ENCODE results near the gene LELP1. TPM values are rescaled to one million over a fixed set of nuclear protein-coding genes. Genes with fewer than 3 reads are reported as not detected.

The LELP1 gene
- total RNA-seq, 2 experiments from 2014 or later, result not detected

DNA sequence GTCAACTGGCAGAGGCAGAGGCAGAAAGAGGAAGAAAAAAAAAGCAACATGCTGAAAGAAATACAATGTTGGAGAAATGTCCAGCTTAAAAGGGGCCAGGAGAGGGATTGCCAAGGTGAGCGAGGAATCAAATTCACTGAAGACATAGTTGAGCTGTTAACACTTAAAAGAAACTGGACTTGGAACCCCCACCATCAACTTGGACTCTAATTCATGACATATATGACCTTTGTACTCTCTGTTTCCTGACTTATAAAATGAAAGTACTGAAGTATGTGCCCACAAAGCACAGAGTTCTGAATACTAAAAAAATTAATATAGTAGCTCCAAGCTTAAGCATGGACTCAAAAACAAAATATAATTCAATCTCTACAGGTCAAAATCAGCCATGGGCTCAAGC lies 30.2 kb downstream of the LELP1 start:
- Mint-ChIP-seq H3K4me1 (no peaks in the 10 kb centered on the region), H3K27ac (no peak overlapping the region), H3K27me3 (peaks cover 11% of the 10 kb centered on the region), H3K36me3 (ENCODE audit: low read depth) (no peaks in the 10 kb centered on the region), H3K4me3 (no peak overlapping the region), H3K9me3 (no peaks in the 10 kb centered on the region)
- ChIA-PET CTCF (interaction anchor here (1.4 kb wide), 1 partner anchor 13 kb away, joined by 4 read pairs; no protein-coding TSS in a partner anchor), POLR2A (no interaction called here)
- no peak for DNase-seq

DNA sequence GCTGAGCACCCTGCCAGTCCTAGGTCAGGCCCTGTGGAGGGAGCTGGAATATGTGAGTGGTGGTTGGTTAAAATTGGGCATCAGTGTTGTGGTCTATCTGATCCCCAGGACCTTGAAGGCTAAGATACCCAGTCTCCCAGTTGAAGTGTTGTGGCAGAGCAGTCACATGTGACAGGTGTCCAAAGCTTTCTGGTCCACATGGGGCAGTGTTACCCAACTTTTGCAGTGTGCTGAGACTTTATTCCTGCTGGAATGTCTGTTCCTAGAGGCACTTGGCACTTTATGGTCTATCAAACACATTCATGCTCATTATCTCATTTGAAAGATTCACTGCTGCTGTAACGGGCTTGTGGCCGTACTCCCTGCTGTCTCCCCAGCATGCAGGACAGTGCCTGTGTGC lies 35.3 kb downstream of the LELP1 start:
- ChIA-PET POLR2A (no interaction called here), CTCF (interaction anchor here (0.6 to 1.6 kb wide), 4 partner anchors 9 to 585 kb away, joined by 3 to 6 read pairs (median 3); no protein-coding TSS in a partner anchor)
- DNase-seq, result no peak
- Mint-ChIP-seq H3K27ac (no peak overlapping the region), H3K27me3 (peaks cover 11% of the 10 kb centered on the region), H3K36me3 (ENCODE audit: low read depth) (no peaks in the 10 kb centered on the region), H3K9me3 (no peaks in the 10 kb centered on the region), H3K4me1 (no peaks in the 10 kb centered on the region), H3K4me3 (no peak overlapping the region)

DNA sequence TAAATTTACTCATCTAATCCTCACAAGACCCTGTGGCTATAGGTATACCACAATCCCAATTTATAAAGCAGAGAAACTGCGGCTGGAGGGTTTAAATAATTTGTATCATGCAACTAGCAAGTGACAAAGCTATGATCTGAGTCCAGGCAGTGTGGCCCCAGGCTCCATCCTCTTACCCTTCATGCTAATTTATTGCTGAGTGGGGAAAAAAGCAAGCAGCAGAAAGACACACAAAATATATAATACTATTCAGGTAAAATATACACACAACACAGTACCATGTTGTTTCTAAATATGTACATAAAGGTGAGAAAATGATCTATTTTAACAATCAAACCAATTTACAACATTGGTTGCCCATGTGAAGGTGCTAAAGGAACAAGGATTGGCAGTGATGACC lies 38.9 kb downstream of the LELP1 start:
- Mint-ChIP-seq H3K36me3 (ENCODE audit: low read depth) (no peaks in the 10 kb centered on the region), H3K27me3 (peaks cover 8% of the 10 kb centered on the region), H3K4me1 (no peaks in the 10 kb centered on the region), H3K9me3 (no peaks in the 10 kb centered on the region), H3K4me3 (no peak overlapping the region), H3K27ac (no peak overlapping the region)
- DNase-seq, result no peak
- CTCF ChIA-PET, result no interaction called here
- POLR2A ChIA-PET, result no interaction called here

DNA sequence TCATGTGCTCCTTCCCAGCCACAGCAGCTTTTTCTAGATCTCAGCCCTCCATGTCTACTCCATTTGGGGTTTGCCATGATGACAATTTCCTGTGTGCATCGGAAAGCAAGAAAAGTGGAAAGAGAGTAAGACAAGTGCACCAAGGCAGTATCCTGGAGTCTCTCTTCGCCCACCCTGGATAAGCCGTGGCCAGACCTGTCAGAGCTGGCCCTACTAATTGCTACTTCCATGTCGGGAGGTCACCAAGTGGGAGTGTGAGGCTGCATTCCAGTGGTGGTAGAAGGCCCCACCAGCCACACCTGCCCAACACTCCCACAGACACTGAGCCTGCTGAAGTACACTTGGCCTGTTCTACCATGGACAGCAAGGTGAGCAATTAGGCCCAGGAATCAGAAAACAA lies 42.2 kb downstream of the LELP1 start:
- no peak overlapping the region for H3K4me3 Mint-ChIP-seq
- H3K27me3 Mint-ChIP-seq, result peaks cover 9% of the 10 kb centered on the region
- H3K4me1 Mint-ChIP-seq, result no peaks in the 10 kb centered on the region
- DNase-seq, result no peak
- H3K36me3 Mint-ChIP-seq (ENCODE audit: low read depth), result no peaks in the 10 kb centered on the region
- H3K9me3 Mint-ChIP-seq, result no peaks in the 10 kb centered on the region
- ChIA-PET CTCF (no interaction called here), POLR2A (no interaction called here)
- H3K27ac Mint-ChIP-seq, result no peak overlapping the region

DNA sequence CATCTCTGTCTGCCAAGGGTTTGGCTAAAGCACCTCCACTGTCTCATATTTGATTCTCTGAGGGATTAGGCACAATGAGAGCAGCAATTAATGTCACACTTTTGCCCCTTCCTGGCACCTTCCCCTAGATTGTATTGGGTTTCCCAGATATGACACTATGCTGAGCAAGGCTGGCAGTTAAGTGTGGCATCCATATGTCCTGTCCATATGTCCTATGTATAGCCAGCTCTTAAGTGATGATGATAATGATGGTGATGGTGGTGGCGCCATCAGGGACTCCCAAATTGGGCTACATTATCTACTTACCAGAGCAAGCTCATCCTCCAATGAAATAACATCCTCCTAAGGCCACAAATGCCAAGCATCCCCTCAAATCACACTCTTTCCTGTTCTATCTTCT lies 42.8 kb downstream of the LELP1 start:
- Mint-ChIP-seq H3K36me3 (ENCODE audit: low read depth) (no peaks in the 10 kb centered on the region), H3K27ac (no peak overlapping the region), H3K9me3 (peaks cover 3% of the 10 kb centered on the region), H3K4me1 (no peaks in the 10 kb centered on the region), H3K4me3 (no peak overlapping the region), H3K27me3 (peaks cover 14% of the 10 kb centered on the region)
- ChIA-PET CTCF (interaction anchor here (1.7 kb wide), 1 partner anchor 12 kb away, joined by 4 read pairs; no protein-coding TSS in a partner anchor), POLR2A (no interaction called here)
- DNase-seq, result no peak

DNA sequence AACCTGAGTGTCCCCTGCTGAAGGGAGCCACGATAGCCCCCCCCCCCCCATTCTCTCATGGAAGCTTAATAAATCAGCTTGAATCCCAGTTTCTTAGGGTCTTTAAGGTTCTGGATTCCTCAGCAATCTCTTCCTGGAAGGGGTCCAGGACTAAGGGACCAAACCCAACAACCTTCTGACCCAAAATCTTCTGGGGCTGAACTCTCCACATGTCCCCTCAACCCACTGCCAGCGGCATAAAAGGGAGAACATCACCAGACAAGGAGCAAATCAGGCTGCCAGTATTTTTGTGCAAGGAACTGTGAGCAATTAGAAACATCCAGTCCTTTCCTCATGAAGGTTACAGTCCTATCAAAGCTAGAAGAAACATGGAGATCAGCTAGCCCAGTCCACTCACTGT lies 43.6 kb downstream of the LELP1 start:
- Mint-ChIP-seq H3K4me3 (no peak overlapping the region), H3K27me3 (peaks cover 16% of the 10 kb centered on the region), H3K27ac (no peak overlapping the region), H3K9me3 (peaks cover 4% of the 10 kb centered on the region), H3K36me3 (ENCODE audit: low read depth) (no peaks in the 10 kb centered on the region), H3K4me1 (no peaks in the 10 kb centered on the region)
- DNase-seq, result no peak
- POLR2A ChIA-PET, result no interaction called here
- CTCF ChIA-PET, result interaction anchor here (1.4 to 1.7 kb wide), 2 partner anchors 9 to 13 kb away, joined by 3 to 4 read pairs; no protein-coding TSS in a partner anchor

DNA sequence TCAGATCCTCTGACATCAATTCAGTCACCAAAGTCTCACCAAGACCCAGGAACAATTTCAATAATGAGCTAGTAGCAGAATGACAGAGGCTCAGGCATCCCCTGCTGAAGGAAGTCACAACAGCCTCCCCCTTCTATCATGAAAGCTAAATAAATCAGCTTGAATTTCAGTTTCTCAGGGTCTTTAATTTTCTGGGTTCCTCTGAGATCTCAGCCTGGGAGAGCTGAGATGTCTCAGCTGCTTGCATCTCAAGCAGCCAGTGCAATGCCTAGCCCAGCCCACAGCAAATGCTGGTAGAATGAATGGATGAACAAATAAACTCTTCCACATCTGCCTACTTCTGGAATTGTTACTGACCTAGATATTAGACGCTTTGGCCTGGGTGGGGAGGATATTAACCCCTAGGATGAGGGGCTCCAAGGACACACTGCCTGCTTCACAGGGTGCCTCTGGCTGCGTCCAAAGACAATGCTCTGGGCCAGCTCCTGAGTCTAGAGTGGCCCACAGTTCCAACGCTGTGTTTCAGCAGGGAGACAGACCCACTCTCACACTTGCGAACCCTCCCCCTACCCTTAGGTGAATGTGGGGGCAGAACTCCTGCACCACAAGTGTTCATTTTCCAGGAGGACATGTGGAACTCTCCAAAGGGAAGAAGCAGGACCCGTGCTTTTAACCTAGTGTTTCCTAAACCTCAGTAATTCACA lies 45.1 kb downstream of the LELP1 start:
- H3K4me3 Mint-ChIP-seq, result no peak overlapping the region
- peaks cover 4% of the 10 kb centered on the region for H3K9me3 Mint-ChIP-seq
- H3K4me1 Mint-ChIP-seq, result no peaks in the 10 kb centered on the region
- DNase-seq, result no peak
- peaks cover 16% of the 10 kb centered on the region for H3K27me3 Mint-ChIP-seq
- H3K27ac Mint-ChIP-seq, result no peak overlapping the region
- ChIA-PET CTCF (interaction anchor here (1.4 kb wide), 1 partner anchor 18 kb away, joined by 3 read pairs; no protein-coding TSS in a partner anchor), POLR2A (no interaction called here)
- no peaks in the 10 kb centered on the region for H3K36me3 Mint-ChIP-seq (ENCODE audit: low read depth)

DNA sequence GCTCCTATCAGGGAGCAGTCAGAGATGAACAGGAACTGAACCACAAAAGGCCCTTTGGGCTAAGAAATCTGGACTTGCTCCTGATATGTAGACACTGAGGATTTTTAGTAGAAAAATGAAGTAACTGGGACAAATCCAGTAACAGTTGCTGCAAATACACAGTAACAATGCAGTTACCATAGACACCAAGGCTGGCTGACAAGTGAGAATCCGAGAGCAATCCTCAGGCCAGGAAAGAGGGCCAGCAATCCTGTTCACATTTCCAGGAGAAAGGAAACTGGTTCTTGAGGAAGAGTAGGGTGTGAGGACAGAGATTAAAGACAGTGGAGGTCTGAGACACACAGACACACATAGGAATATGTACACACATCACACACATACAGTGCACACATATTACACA lies 46.9 kb downstream of the LELP1 start:
- DNase-seq, result no peak
- Mint-ChIP-seq H3K9me3 (peaks cover 4% of the 10 kb centered on the region), H3K36me3 (ENCODE audit: low read depth) (no peaks in the 10 kb centered on the region), H3K27ac (no peak overlapping the region), H3K4me1 (peaks cover 4% of the 10 kb centered on the region), H3K27me3 (peaks cover 16% of the 10 kb centered on the region), H3K4me3 (no peak overlapping the region)
- POLR2A ChIA-PET, result no interaction called here
- CTCF ChIA-PET, result no interaction called here

DNA sequence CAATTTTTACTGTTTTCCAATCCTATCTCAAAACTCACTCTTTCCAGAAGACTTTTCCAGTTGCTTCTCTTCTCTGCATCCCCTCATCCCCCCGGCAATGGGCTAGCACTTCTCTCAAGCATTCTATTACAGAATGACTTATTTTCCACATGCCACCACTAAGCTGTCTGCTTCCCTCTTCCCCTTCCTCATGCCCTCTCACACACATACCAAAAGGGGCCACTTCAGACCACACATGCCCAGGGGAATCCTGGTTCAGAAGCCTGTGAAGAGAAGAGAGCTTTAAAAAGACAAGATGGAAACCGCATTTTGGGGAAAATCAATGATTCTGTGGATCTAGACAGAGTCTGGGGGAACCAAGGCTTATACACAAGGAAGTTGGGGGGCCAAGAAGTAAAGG lies 47.9 kb downstream of the LELP1 start:
- POLR2A ChIA-PET, result no interaction called here
- Mint-ChIP-seq H3K9me3 (peaks cover 4% of the 10 kb centered on the region), H3K4me3 (no peak overlapping the region), H3K36me3 (ENCODE audit: low read depth) (no peaks in the 10 kb centered on the region), H3K27ac (no peak overlapping the region), H3K4me1 (peaks cover 4% of the 10 kb centered on the region), H3K27me3 (peaks cover 16% of the 10 kb centered on the region)
- CTCF ChIA-PET, result no interaction called here
- DNase-seq, result no peak

DNA sequence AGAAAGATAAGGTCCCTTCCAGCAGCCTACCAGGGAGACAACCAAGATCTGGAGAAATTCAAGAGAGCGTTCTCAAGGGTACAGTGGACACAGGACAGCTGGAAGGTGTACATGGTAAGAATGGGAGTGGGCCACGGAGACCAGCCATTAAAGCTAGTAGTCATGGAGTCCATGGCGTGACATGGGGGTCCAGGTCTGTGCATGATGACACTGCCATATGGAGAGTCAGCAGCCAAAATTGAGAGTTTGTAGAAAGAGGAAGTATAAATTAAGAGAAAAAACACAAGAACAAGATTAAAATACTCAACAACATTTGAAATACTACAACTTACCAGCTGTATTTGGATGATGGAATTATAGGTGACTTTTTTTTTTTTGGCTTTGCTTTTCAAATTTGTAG lies 48.3 kb downstream of the LELP1 start:
- POLR2A ChIA-PET, result no interaction called here
- Mint-ChIP-seq H3K27ac (no peak overlapping the region), H3K9me3 (peaks cover 4% of the 10 kb centered on the region), H3K4me3 (no peak overlapping the region), H3K4me1 (peaks cover 4% of the 10 kb centered on the region), H3K36me3 (ENCODE audit: low read depth) (no peaks in the 10 kb centered on the region), H3K27me3 (peaks cover 13% of the 10 kb centered on the region)
- DNase-seq, result no peak
- CTCF ChIA-PET, result no interaction called here

DNA sequence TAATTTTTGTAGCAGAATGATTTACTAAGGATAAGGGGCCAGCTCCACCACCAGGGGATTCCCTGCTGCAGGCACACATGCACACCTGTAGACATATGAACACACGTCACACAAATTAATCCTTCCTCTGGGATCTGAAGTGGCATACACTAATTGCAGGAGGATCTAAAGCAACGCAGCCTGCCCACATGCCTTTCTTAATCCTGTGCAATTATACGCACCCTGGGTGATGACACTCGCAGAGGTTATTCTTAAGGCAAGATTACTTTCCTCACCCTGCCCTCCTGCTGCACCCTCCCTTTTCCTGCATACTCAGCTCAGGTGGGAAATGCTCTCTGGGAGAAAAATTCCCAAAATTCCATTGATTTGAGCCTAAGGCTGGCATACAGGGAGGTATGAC lies 48.8 kb downstream of the LELP1 start:
- peaks cover 4% of the 10 kb centered on the region for H3K4me1 Mint-ChIP-seq
- H3K27ac Mint-ChIP-seq, result no peak overlapping the region
- H3K4me3 Mint-ChIP-seq, result no peak overlapping the region
- H3K36me3 Mint-ChIP-seq (ENCODE audit: low read depth), result no peaks in the 10 kb centered on the region
- peaks cover 4% of the 10 kb centered on the region for H3K9me3 Mint-ChIP-seq
- POLR2A ChIA-PET, result no interaction called here
- DNase-seq, result no peak
- CTCF ChIA-PET, result no interaction called here
- peaks cover 13% of the 10 kb centered on the region for H3K27me3 Mint-ChIP-seq

DNA sequence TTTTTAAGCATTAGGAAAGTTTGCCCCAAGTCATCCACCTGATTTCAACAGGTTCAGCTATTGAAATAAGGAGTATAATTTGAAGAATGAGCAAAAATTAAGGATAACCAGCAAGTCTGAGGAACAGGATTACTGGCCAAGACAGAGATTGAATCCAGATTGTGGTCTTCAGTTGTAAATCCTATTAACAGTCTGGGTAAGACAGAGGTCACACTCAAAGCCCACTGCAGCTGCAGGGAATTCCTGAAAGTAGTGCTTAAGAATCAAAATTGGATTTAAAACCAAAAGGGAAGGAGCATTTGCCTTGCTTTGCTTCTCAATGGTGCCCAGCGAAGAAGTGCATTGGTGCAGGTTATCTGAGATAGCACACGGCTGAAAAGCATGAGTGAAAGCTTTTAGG lies 49.8 kb downstream of the LELP1 start:
- H3K4me1 Mint-ChIP-seq, result peaks cover 4% of the 10 kb centered on the region
- CTCF ChIA-PET, result no interaction called here

DNA sequence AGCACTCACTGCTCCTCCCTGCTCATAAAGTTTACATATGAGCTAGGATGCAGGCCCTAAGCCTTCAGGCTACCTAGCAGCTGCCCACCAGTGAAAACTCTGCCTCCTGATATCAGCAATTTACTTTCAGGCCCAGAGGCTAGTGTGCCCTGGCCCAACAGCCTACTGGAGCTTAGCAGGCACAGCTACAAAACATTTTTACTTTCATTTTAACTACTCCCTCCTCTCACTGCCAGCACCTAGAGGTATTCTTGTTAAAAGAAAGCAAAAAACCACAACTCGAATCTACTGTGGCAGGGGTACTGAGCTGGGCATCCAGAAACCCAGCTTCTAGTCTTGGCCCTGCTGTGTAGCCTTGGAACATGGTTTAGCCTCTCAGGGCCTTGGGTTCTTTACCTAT lies 50.5 kb downstream of the LELP1 start:
- peaks cover 4% of the 10 kb centered on the region for H3K4me1 Mint-ChIP-seq
- peaks cover 4% of the 10 kb centered on the region for H3K9me3 Mint-ChIP-seq
- peaks cover 8% of the 10 kb centered on the region for H3K27me3 Mint-ChIP-seq
- H3K36me3 Mint-ChIP-seq (ENCODE audit: low read depth), result no peaks in the 10 kb centered on the region
- no peak overlapping the region for H3K4me3 Mint-ChIP-seq
- CTCF ChIA-PET, result no interaction called here
- no peak overlapping the region for H3K27ac Mint-ChIP-seq
- DNase-seq, result no peak
- POLR2A ChIA-PET, result no interaction called here

More for the DNA sequence above, 49.8 kb downstream of the LELP1 start:
- no peaks in the 10 kb centered on the region for H3K36me3 Mint-ChIP-seq (ENCODE audit: low read depth)
- no peak overlapping the region for H3K4me3 Mint-ChIP-seq
- no peak overlapping the region for H3K27ac Mint-ChIP-seq
- H3K27me3 Mint-ChIP-seq, result peaks cover 8% of the 10 kb centered on the region
- peaks cover 4% of the 10 kb centered on the region for H3K9me3 Mint-ChIP-seq
- DNase-seq, result no peak
- POLR2A ChIA-PET, result no interaction called here
